BLaER1 (cell line): Measurements from ENCODE around the gene ZFYVE27.

ENCODE experiments used
- H3K27ac ChIP-seq: shearing (Covaris generic); formaldehyde crosslinking; 2 replicates; pipeline ENCODE4 v1.8.1; 2022
- H3K27me3 ChIP-seq: shearing (Covaris generic); formaldehyde crosslinking; 2 replicates; pipeline ENCODE4 v1.8.1; 2022
- H3K36me3 ChIP-seq: shearing (Covaris generic); formaldehyde crosslinking; 2 replicates; pipeline ENCODE4 v1.8.1; 2022
- H3K4me1 ChIP-seq: shearing (Covaris generic); formaldehyde crosslinking; 2 replicates; pipeline ENCODE4 v1.8.1; 2022
- H3K4me2 ChIP-seq: shearing (Covaris generic); formaldehyde crosslinking; 2 replicates; pipeline ENCODE4 v1.8.1; 2022
- H3K4me3 ChIP-seq: shearing (Covaris generic); formaldehyde crosslinking; 2 replicates; pipeline ENCODE4 v1.8.1; 2022
- H3K9ac ChIP-seq: shearing (Covaris generic); formaldehyde crosslinking; 2 replicates; pipeline ENCODE4 v1.8.1; 2022
- H3K9me3 ChIP-seq: shearing (Covaris generic); formaldehyde crosslinking; 2 replicates; pipeline ENCODE4 v1.8.1; 2022
- H4K20me1 ChIP-seq: shearing (Covaris generic); formaldehyde crosslinking; 2 replicates; pipeline ENCODE4 v1.8.1; 2022
- Cebpa-rat ChIP-seq: shearing (Covaris generic); IDR thresholded peaks from 2 replicates; pipeline ENCODE4 v1.8.1; 2022

The ZFYVE27 gene

DNA sequence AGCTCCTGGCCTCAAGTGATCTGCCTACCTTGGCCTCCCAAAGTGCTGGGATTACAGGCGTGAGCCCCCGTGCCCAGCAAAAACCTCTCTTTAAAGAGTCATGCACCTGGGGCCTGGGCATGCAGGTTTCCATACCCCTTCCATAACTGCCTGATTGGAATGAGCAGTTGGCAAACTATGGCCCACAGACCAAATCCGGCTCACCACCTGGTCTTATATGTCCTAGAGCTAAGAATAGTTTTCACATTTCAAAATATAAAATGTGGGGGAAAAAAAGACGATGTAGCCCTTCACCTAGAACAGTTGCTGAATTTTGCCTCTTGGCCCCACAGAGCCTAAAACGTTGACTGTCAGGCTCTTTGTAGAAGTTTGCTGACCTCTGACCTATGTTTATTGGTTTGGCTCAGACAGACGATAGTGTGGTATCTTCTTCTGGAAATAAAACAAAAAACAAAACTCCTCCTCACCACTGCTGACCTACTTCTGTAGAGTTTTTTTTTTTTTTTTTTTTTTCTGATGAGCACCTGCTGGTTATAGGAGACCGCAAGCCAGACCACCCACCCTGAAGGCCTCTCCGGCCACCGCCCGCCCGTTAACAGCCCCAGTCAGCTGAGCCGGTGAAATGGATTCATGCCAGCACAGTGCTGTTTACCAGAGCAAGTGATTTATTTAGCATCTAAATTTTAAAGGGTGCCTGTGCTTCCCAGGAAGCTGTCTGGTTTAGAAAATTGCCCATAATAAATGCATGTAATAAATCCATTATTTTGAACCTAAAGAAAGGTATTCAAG is 68.4 kb downstream of the ZFYVE27 start:
- H4K20me1 ChIP-seq = no peaks in the 10 kb centered on the region
- H3K27ac ChIP-seq = no peak overlapping the region
- no peaks in the 10 kb centered on the region for H3K36me3 ChIP-seq
- no peak overlapping the region for H3K4me3 ChIP-seq
- TF ChIP-seq Cebpa-rat = no peak
- H3K9me3 ChIP-seq = no peaks in the 10 kb centered on the region
- H3K27me3 ChIP-seq = no peaks in the 10 kb centered on the region
- no peaks in the 10 kb centered on the region for H3K4me1 ChIP-seq
- H3K4me2 ChIP-seq = no peak overlapping the region
- H3K9ac ChIP-seq = no peak overlapping the region

DNA sequence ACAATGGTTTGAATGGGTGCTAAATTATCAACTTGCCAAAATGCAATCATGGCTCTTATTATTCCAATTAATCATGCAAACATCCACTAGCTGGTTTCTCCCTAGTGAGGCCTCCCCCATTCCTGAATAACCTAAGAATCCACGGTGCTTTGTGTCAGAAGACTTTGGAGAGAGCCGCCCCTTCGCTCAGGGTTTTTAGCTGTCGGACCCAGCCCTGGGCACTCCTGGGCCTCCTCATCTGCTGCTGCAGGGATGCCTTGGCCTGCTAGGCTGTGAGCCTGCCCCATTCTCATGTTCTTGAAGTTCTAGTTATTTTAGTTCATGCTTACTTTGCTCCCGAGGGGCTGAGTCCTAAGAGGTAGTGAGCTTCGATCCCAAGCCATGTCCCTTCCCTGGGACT is 69.0 kb downstream of the ZFYVE27 start:
- Histone ChIP-seq H3K4me2 (no peak overlapping the region), H3K27me3 (no peaks in the 10 kb centered on the region), H4K20me1 (no peaks in the 10 kb centered on the region), H3K27ac (no peak overlapping the region), H3K4me1 (no peaks in the 10 kb centered on the region), H3K9ac (no peak overlapping the region), H3K36me3 (no peaks in the 10 kb centered on the region), H3K9me3 (no peaks in the 10 kb centered on the region), H3K4me3 (no peak overlapping the region)
- TF ChIP-seq Cebpa-rat = no peak

DNA sequence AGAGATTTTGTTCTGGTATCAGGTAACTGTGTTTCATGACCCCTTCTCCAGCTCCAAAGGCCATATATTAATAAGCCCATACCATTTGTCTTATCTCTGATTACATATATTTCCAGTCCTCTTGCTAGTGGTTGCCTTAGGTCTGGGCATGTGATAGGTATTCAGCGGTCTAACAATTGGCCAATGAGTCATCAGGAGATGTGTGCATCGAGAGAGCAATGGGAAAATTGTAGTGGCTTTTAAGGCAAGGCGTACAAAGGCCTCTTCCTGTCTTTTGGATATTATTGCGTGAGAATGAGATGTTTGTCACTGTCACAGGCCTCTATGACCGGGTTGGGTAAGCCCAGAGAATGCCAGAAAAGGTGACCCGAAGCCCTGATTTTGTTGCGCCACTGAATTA is 73.5 kb downstream of the ZFYVE27 start:
- Histone ChIP-seq H3K4me1 (0 out of 2 replicates have a peak, but pooled peaks cover 4% of the 10 kb centered on the region), H3K9ac (no peak overlapping the region), H3K9me3 (no peaks in the 10 kb centered on the region), H3K4me2 (no peak overlapping the region), H3K27me3 (no peaks in the 10 kb centered on the region), H3K27ac (no peak overlapping the region), H3K36me3 (no peaks in the 10 kb centered on the region), H4K20me1 (no peaks in the 10 kb centered on the region), H3K4me3 (no peak overlapping the region)
- no peak for TF ChIP-seq Cebpa-rat
